ENCODE results near the gene NUDC.
"Not testable (repeated sequence)": the region's sequence is repeated elsewhere in the genome, so short reads cannot be mapped to it uniquely, and the experiment has no call there.

NUDC gene

GRCh38 chr1:26921540-26922430 is at the start of gene NUDC:
Gene NUDC, plus strand, starts transcription at chr1:26921743. Its CDS starts 106 bp downstream, at chr1:26921849.
- DNase-seq = peak; percentile 79 to 99 (median 97)

DNA sequence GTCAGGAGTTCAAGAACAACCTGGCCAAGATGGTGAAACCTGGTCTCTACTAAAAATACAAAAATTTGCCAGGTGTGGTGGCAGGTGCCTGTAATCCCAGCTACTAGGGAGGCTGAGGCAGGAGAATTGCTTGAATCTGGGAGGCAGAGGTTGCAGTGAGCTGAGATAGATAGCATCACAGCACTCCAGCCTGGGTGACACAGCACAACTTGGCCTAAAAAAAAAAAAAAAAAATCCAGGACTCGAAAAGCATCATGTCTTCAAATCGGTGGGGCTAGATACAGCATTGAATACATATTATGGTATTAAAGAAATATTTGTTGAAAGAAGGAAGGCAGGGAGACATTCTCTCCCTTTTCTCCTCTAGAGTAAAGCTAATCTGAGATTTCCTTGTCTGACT is 48.4 kb upstream of the NUDC start:
- not testable (repeated sequence) for DNase-seq

DNA sequence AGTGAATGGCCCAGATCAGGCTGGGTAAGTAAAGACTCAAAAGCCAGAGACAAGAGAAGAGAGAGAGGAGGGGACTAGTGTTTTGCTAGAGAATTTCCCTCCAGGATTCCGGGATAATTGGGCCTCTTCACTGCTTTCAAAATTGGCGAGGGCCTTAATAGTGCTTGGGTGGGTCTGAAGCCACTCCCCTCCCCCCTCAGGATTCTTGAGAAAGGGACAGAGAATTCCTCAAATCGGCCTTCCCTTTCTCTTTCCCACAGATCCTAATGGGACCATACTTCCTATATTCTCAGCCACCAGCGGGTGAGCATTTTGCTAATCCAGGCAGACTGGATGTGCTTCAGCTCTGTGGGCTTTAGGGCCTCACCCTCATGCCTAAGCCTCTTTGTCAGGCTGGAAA is 46.6 kb upstream of the NUDC start:
- no peak for DNase-seq

GRCh38 chr1:26877326-26877725 is 44.2 kb upstream of the NUDC start:
- no peak for DNase-seq

DNA sequence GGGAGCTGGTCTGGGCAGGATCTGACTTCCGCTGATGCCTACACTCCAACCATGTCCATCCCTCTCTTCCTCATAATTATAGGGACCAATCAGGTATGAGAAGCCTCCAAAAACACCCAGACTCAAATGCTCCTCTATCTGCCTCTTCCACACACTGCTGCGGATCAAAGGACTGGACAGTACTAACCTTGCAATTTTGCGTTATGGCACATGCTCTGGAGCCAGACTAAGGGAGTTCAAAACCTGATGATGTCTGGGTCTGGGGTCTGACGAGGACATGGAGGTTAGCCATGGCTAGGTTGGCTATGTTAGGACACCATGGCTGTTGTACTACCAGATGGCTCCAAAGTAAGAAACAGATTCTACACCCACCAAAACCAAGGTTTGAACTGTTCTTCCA is 41.8 kb upstream of the NUDC start:
- DNase-seq = no peak

DNA sequence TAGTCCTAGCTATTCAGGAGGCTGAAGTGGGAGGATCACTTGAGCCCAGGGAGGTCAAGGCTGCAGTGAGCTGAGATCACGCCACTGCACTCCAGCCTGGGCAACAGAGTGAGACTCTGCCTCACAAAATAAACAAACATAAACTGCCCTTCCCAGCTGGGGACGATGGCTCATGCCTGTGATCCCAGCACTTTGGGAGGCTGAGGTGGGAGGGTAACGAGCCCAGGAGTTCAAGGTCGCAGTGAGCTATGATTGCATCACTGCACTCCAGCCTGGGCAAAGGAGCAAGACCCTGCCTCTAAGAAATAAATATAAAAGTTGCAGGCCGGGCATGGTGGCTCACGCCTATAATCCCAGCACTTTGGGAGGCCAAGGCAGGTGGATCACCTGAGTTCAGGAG is 39.9 kb upstream of the NUDC start:
- DNase-seq = not testable (repeated sequence)

GRCh38 chr1:26882696-26883463 is 38.7 kb upstream of the NUDC start:
- no peak for DNase-seq

DNA sequence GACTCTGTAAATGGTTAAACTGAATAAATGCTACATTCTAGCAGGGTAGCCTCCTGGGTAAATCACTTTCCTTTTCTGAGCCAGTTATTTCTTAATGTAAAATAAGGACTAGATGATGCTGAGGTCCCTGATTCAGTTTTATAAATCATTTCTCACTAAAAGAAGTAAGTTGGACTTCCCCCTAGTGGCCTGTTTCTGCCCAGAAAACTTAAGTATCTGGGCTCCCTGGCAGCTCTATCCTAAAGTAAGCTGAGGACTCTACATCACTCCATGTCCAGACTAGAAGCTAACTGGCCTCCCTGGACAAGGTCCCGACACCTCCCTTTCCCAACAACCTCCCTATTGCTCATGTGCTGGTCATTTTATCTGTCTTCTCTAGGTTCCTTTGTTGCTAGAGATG is 34.4 kb upstream of the NUDC start:
- no peak for DNase-seq

- DNase-seq = no peak
Measured at GRCh38 chr1:26888231-26888630, 33.3 kb upstream of the NUDC start.

DNA sequence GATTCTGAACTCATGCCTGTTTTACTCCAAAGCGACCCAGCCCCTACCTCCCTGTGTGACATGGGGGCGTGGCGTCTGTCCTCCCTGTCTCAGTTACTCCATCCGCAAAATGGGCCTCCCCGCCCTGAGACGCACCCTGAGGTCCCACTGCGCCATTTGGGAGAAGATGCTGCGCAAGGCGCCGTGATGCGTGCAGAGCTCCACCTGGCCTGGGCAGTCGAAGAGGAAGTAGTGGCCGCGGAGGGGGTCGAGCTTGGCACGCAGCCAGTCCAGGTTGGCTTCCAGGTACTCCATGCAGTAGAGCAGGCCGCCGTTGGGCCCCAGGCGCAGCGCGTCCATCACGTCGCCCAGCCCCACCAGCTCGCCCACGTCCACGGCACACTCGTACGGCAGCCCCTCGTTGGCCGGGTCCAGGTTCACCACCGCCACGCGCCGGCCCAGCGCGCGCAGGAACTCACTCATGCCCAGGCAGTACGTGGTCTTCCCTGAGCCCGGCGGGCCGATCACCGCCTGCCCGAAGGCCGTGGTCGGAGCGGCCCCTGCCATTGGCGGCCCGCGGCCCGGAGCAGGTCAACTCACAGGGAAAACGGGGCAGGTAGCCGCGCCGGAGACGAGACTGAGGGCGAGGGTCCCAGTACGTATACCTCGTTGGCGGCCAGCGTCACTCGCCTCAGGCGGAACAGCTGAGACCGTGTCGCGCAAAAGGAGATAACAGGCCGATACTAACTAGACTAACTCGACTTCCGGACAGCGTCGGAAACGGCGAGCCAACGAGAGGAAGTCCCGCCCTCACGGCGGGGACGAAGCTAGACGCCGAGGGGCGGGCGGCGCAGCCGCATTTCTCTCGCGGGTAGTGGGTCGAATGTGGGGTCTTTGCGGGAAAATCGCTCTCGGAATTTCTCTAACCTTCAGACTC is 31.7 kb upstream of the NUDC start, which contains the start of gene GPN2:
TSS of gene GPN2 (minus strand) at position 733 of the 916 bp plus-strand sequence. CDS start at position 546, 187 bp downstream.
- DNase-seq = peak; percentile 13 to 88 (median 72)

DNA sequence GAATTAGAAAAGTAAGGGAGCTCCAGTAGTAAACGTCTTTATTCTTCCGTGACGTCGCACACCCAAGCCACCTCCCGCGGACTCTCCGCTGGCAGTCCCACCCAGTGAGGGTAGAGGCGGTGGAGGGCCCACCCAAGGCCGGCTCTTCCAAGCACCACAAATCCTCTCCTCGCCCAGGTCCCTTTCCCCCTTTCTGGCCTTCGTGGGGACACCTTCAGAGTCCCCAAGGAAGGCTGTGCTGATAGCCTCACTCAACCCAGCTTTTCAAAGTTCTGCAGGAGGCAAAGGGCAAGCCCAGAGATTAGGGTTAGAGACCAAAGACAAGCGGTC is 31.1 kb upstream of the NUDC start:
- peak in 1 of 58 donors; percentile 56 for DNase-seq

GRCh38 chr1:26894263-26894662 is 27.3 kb upstream of the NUDC start:
- no peak for DNase-seq

DNA sequence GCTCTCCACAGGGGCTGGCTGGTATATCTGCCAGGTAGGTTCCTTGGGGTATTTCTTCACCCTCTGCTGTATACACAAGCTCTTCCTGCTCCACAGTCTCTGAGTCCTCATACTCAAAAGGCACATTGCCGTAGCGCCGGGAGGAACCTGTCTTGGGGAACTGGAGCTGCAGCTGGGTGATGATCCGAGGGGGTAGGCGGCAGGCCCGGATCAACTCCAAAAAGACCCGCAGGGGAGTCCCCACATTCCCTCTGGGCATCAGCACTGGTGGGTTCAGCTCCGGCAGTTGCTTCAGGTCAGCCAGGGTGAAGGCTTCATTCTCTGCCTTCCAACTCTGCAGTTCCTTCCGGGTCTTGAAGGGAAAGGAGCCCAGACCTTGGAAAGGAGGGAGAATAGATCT is 24.2 kb upstream of the NUDC start:
- DNase-seq = no peak

GRCh38 chr1:26900001-26900814 is 21.3 kb upstream of the NUDC start, which contains the start of gene GPATCH3:
Gene GPATCH3, minus strand, starts transcription at chr1:26900467. Its CDS starts 25 bp downstream, at chr1:26900442.
- peak; percentile 23 to 89 (median 76) for DNase-seq

DNA sequence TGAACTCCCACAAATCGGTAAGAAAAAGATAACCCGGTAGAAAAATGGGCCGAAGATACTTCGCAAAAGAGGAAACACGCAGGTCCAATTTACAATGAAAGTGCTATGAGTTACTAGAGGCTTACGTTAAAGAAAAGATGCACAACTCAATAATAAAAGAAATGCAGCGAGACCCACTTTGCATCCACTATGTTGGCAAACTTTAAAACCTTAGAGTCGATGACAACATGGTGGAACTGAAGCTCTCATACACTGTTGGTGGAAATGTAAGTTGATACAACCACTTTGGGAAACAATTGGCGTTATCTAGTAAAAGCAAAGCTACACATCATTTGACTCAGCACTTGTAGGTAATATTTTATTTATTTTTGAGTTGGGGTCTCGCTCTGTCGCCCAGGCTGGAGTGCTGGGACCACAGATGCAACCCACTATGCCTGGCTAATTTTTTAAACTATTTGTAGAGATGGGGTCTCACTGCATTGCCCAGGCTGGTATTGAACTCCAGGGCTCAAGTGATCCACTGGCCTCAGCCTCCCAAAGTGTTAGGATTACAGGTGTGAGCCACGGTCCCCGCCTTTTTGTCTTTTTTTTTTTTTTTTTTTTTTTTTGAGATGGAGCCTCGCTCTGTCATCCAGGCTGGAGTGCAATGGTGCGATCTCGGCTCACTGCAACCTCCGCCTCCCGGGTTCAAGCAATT is 20.6 kb upstream of the NUDC start:
- DNase-seq = no peak

DNA sequence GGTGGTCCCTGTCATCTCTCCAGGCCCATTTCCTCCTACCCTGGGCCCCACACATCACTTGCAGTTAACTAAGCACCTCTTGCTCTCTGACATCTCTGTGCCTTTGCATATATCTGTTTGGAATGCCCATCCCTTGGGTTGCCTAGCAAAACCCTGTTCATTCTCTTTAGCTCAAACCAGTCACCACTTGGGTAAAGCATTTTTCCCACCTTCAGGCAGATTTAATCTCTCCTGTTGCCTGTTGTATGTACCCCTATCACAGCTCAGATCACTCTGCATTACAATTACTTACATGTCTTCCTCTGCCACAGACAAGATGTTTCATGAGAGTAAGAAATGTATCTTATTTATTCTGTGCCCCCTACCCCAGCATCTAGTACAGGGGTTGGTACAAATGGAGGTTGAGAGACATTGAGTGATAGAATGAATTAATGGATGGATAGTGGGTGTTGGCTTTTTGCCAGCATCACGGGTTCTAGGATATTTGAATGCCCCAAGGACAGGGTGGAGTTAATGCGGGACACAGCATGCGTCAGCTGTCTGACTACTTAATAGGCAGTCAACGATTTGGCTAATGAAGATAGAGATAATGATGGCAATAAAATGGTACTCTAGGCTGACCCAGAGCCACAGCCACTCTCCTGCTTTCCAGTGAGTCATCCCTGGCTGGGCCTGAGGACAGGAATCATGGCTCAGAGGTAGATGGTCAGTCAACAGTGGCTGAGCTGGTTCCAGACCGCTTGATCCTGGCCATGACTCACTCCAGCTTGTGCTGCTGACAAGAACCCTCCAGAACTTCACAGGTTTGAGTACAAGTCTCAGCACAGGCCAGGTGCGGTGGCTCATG is 14.2 kb upstream of the NUDC start:
- no peak for DNase-seq

GRCh38 chr1:26909951-26910342 is 11.6 kb upstream of the NUDC start:
- DNase-seq = peak in 11 of 58 donors; percentile 4 to 35 (median 14)

DNA sequence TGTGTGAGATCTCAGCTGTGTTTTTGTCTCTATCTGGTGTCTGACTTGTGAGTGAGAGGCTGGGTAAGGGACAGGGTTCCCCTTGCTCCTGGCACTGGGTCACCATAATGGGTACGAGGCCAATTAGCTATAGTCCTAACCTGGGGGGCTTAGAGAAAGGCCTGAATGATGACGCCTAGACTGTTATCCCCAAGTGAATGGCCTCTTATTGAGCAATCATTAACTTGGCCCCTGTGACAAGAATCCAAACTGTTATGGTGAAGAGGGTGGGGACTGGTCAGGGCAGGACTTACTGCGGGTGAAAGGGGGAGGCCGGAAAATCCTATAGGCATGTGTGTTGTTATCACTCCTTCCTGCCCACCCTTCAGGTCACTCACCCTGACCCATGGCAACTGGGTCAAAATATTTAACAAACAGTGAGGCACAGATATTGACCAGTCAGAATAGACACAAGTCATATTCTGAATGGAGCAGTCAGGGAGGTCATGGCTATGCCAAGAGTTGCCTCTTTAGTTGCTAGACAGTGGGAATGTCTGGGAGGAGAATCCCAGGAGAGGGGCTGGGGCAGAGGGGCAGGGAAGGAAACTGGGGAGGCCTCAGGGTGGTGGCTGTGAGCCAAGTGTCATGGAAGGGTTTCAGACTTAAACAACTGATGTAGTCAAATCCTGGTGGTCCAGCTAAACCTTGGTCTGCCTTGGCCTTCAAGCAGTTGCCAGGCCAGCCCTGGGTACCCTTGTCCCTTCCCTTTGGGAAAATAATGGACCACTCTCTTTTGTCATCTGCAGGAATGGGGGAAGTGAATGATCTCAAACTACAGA is 11.0 kb upstream of the NUDC start:
- DNase-seq = no peak

Measured in anterior cingulate cortex (tissue), 58 donors.